Motor neuron (in vitro differentiated cells): ENCODE data around the gene CROCC. TPM values are rescaled to one million over a fixed set of nuclear protein-coding genes. Genes with fewer than 3 reads are reported as not detected.

Experiments used
- ATAC-seq, 8 experiments: fragments of 200-7000 bp; cut with Tn5 transposase; replicated peaks in 6 of 8; 2 replicates each; pipeline ENCODE4 v1.8.0; 2021; ENCODE audit warnings: mild to moderate bottlenecking in 8 of 8, moderate library complexity in 8 of 8
- H3K27ac ChIP-seq, 2 donors: fragments of 250-450 bp; sonication (Bioruptor Pico); 2 replicates each; pipeline ENCODE4 v1.9.0; 2021; ENCODE audit warnings: antibody characterized with exemption in 2 of 2, mild to moderate bottlenecking in 2 of 2, moderate library complexity in 1 of 2
- H3K4me1 ChIP-seq, 2 donors: fragments of 250-450 bp; sonication (Bioruptor Pico); replicated peaks in 1 of 2; 2 replicates each; pipeline ENCODE4 v1.6.1; 2021; ENCODE audit warnings: antibody characterized with exemption in 2 of 2, mild to moderate bottlenecking in 2 of 2, moderate library complexity in 1 of 2
- H3K4me3 ChIP-seq, 5 donors: fragments of 250-450 bp; sonication (Bioruptor Pico); 2 replicates each; pipeline ENCODE4 v1.9.0; 2021; ENCODE audit warnings: antibody characterized with exemption in 5 of 5, mild to moderate bottlenecking in 5 of 5, moderate library complexity in 4 of 5
- WGBS, 10 experiments: fragments of 450-650 bp; shearing (Covaris generic); methylation state at CpG; one replicate each; pipeline ENCODE4 v1.0.0; 2022; 5-methylcytosine and 5-hydroxymethylcytosine counted together
- in situ Hi-C, 9 experiments: fragments of 400-800 bp; cut with MboI; loops; one replicate each; pipeline ENCODE4 v1.15.0; 2021; ENCODE audit warnings: low sequenced_read_pairs in 9 of 9, low pct_unique_long_range_greater_than_20kb in 2 of 9; ENCODE audit not compliant: unreplicated experiment in 9 of 9
- total RNA-seq, 8 experiments: library from RNA; unstranded; fragments of 300-600 nt; gene quantifications; 2 replicates each; pipeline versions ENCODE4 v1.2.3 to v1.2.4, GENCODE V29; 2022

Gene CROCC
- total RNA-seq, 8 experiments from 2014 or later, result 10.3 to 30.4 (median 15.6) TPM

GRCh38 chr1:17002524-17002902, 80.8 kb downstream of the CROCC start:
- in situ Hi-C loops, result loop anchor here in 1 of 9 experiments (25.0 kb wide), 1 partner anchor 365 kb away; no protein-coding TSS in a partner anchor
- no peaks in the 10 kb centered on the region for H3K4me1 ChIP-seq
- no peak for ATAC-seq
- WGBS, 10 experiments, result 71 to 100% (median 93%) methylated on average over 1 to 4 of the region's 4 CpGs; no CpG with 5 or more reads in 3 of the 10 experiments
- no peak overlapping the region for H3K4me3 ChIP-seq
- H3K27ac ChIP-seq, result no peak overlapping the region

GRCh38 chr1:17004466-17005364, 83.0 kb downstream of the CROCC start:
- in situ Hi-C loops, result loop anchor here in 1 of 9 experiments (25.0 kb wide), 1 partner anchor 367 kb away; no protein-coding TSS in a partner anchor
- H3K4me1 ChIP-seq, result no peaks in the 10 kb centered on the region
- WGBS, 10 experiments, result 80 to 100% (median 98%) methylated on average over 1 to 17 of the region's 24 CpGs; no CpG with 5 or more reads in 2 of the 10 experiments
- no peak overlapping the region for H3K27ac ChIP-seq
- ATAC-seq, result no peak
- no peak overlapping the region for H3K4me3 ChIP-seq

GRCh38 chr1:17005365-17005740, 83.6 kb downstream of the CROCC start:
- peaks cover under 1 to 2% of the 10 kb centered on the region in 2 donors for H3K4me1 ChIP-seq
- no peak for ATAC-seq
- in situ Hi-C loops, result loop anchor here in 1 of 9 experiments (25.0 kb wide), 1 partner anchor 368 kb away; no protein-coding TSS in a partner anchor
- 60 to 100% (median 98%) methylated on average over 1 to 10 of the region's 19 CpGs; no CpG with 5 or more reads in 6 of the 10 experiments for WGBS, 10 experiments
- no peak overlapping the region for H3K4me3 ChIP-seq
- no peak overlapping the region for H3K27ac ChIP-seq

GRCh38 chr1:17007121-17007520, 85.4 kb downstream of the CROCC start:
- Histone ChIP-seq H3K4me1 (peaks cover 7 to 11% of the 10 kb centered on the region in 2 donors), H3K27ac (no peak overlapping the region), H3K4me3 (no peak overlapping the region)
- in situ Hi-C loops, result loop anchor here in 1 of 9 experiments (25.0 kb wide), 1 partner anchor 370 kb away; no protein-coding TSS in a partner anchor
- 0 to 100% (median 67%) methylated on average over 1 to 8 of the region's 8 CpGs; no CpG with 5 or more reads in 5 of the 10 experiments for WGBS, 10 experiments
- no peak for ATAC-seq

GRCh38 chr1:17008208-17008855, 86.6 kb downstream of the CROCC start:
- no peak for ATAC-seq
- in situ Hi-C loops, result loop anchor here in 1 of 9 experiments (25.0 kb wide), 1 partner anchor 371 kb away; no protein-coding TSS in a partner anchor
- Histone ChIP-seq H3K27ac (no peak overlapping the region), H3K4me1 (peaks cover 7 to 12% of the 10 kb centered on the region in 2 donors), H3K4me3 (no peak overlapping the region)
- WGBS, 10 experiments, result 40 to 93% (median 86%) methylated on average over 1 to 14 of the region's 15 CpGs; no CpG with 5 or more reads in 3 of the 10 experiments

- ATAC-seq, result peak in 2 of 8 experiments; percentile 18 to 38
- no peak overlapping the region for H3K4me3 ChIP-seq
- in situ Hi-C loops, result loop anchor here in 1 of 9 experiments (25.0 kb wide), 1 partner anchor 372 kb away; no protein-coding TSS in a partner anchor
- WGBS, 10 experiments, result 60 to 100% (median 70%) methylated on average over 1 to 2 of the region's 4 CpGs; no CpG with 5 or more reads in 6 of the 10 experiments
- H3K27ac ChIP-seq, result no peak overlapping the region
- peaks cover 7 to 12% of the 10 kb centered on the region in 2 donors for H3K4me1 ChIP-seq
Measured at GRCh38 chr1:17009706-17010105, 88.0 kb downstream of the CROCC start.

GRCh38 chr1:17011092-17011438, 89.3 kb downstream of the CROCC start:
- Histone ChIP-seq H3K4me1 (peaks cover 7 to 12% of the 10 kb centered on the region in 2 donors), H3K27ac (no peak overlapping the region), H3K4me3 (peak overlapping the region; percentile 68 to 96 (median 83))
- peak in 2 of 8 experiments; percentile 1 to 2 for ATAC-seq
- 0 to 11% (median 2%) methylated on average over 3 to 11 of the region's 15 CpGs; no CpG with 5 or more reads in 7 of the 10 experiments for WGBS, 10 experiments
- in situ Hi-C loops, result loop anchor here in 1 of 9 experiments (25.0 kb wide), 1 partner anchor 374 kb away; no protein-coding TSS in a partner anchor

- H3K4me3 ChIP-seq, result peak within 1 kb of the TSS; percentile 68 to 96 (median 83)
- ATAC-seq, result peak; percentile 81 to 96 (median 96)
- 0 to 53% (median 15%) methylated on average over 2 to 27 of the region's 94 CpGs; no CpG with 5 or more reads in 3 of the 10 experiments for WGBS, 10 experiments
- in situ Hi-C loops, result loop anchor here in 1 of 9 experiments (25.0 kb wide), 1 partner anchor 374 kb away; no protein-coding TSS in a partner anchor
- peaks cover 12 to 13% of the 10 kb centered on the region in 2 donors for H3K4me1 ChIP-seq
- no peak within 1 kb of the TSS for H3K27ac ChIP-seq
Measured at GRCh38 chr1:17011439-17012307, 89.9 kb downstream of the CROCC start, which contains the start of gene ATP13A2. Gene ATP13A2, minus strand, starts transcription at chr1:17011928. Its CDS starts 190 bp downstream, at chr1:17011738.

GRCh38 chr1:17012775-17013490, 91.2 kb downstream of the CROCC start:
- no peak for ATAC-seq
- H3K4me3 ChIP-seq, result no peak overlapping the region

GRCh38 chr1:17013491-17014320, 92.0 kb downstream of the CROCC start:
- in situ Hi-C loops, result loop anchor here in 1 of 9 experiments (25.0 kb wide), 1 partner anchor 376 kb away; no protein-coding TSS in a partner anchor
- Histone ChIP-seq H3K4me1 (peaks cover 12 to 13% of the 10 kb centered on the region in 2 donors), H3K27ac (no peak overlapping the region), H3K4me3 (no peak overlapping the region)
- WGBS, 10 experiments, result 50 to 100% (median 83%) methylated on average over 1 to 13 of the region's 13 CpGs
- no peak for ATAC-seq

More at GRCh38 chr1:17012775-17013490, 91.2 kb downstream of the CROCC start:
- in situ Hi-C loops, result loop anchor here in 1 of 9 experiments (25.0 kb wide), 1 partner anchor 376 kb away; no protein-coding TSS in a partner anchor
- Histone ChIP-seq H3K27ac (no peak overlapping the region), H3K4me1 (peaks cover 12 to 13% of the 10 kb centered on the region in 2 donors)
- WGBS, 10 experiments, result 20 to 83% (median 75%) methylated on average over 1 to 6 of the region's 9 CpGs; no CpG with 5 or more reads in 2 of the 10 experiments
